Right lobe of liver (tissue), 4 donors: ENCODE data around the gene VMP1.

ENCODE experiments used
- CTCF ChIP-seq, 4 donors: fragments of 200-600 bp in 3 of 4; fragments of 450-650 bp in 1 of 4; IDR thresholded peaks; one replicate each; pipeline versions ENCODE4 v1.5.1 to v1.8.0; 2016 to 2022; ENCODE audit warnings: antibody characterized with exemption in 4 of 4, mild to moderate bottlenecking in 2 of 4
- POLR2A ChIP-seq: fragments of 450-650 bp; IDR thresholded peaks from one replicate; pipeline ENCODE4 v1.6.1; 2017; ENCODE audit warnings: antibody characterized with exemption, mild to moderate bottlenecking
- donor health status: DM: no; HTN: no; CAD: no.
- donor health status: DM: no; HTN: no; CAD: no.
- donor health status: DM: no; HTN: yes; CAD: no.

GRCh38 chr17:59796138-59796537, 88.7 kb downstream of the VMP1 start:
- TF ChIP-seq CTCF (IDR thresholded peaks at IDR 0.05) (no peak), POLR2A (no peak)
